GM21390 (cell line): Measurements from ENCODE around the gene CFAP61.

Source experiments
- ATAC-seq: cut with Tn5 transposase; IDR thresholded peaks from one replicate; pipeline ENCODE4 v1.9.1; 2021; ENCODE audit not compliant: unreplicated experiment

Gene CFAP61

DNA sequence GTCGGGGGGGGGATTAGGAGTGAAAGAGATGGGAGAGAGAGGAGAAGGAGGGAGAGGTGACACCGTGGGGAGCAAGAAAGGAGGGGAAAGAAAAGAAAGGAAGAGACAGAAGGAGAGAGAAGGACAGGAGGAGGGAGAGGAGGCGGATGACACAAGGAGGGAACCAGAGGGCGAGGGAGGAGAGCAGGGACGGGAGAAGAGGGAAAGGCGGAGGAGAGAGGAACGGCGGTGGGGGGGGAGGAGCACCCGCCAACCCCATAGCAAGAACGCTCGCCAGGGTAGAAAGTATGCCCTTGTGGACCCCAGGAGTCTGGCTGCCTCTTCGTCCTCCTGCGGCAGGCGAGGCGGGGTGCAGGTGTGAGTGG is 311.1 kb downstream of the CFAP61 start:
- ATAC-seq: no peak

- no peak for ATAC-seq
Observed at GRCh38 chr20:20363799-20364592, 311.7 kb downstream of the CFAP61 start.

GRCh38 chr20:20364593-20365479 is 312.5 kb downstream of the CFAP61 start:
- ATAC-seq: no peak

DNA sequence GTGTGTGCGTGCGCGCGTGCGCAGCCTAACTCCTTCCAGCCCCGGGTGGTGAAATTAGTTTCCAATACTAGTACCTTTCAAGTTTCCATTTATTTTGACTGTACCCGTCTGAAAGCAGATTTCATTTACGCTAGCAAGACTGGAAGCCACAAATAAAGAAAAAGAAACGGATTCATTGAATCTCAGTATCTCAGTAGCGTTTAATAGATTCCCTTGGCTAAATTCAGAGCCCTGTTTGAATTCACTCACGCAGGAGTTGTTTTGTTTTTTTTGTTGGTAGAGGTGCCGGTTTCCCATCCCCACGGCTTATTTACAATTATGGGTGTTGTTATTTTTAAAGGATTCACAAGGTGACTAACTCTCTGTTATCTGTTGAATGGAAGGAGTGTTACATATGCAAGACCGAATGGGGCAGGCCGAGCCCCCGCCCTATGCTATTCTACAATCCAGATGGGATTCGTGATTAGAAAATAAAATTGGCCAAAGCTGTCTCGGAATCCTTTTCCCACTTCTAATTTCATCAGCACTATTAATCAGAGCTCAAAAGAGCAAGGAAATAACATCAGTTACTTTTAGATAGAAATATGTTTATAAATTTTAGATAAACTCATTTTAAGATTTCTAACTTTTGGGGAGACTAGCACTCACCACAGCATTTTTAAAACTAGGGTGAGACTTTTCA is 313.3 kb downstream of the CFAP61 start:
- no peak for ATAC-seq

GRCh38 chr20:20366551-20366875 is 314.2 kb downstream of the CFAP61 start:
- no peak for ATAC-seq

GRCh38 chr20:20366876-20367574 is 314.7 kb downstream of the CFAP61 start:
- ATAC-seq: no peak

DNA sequence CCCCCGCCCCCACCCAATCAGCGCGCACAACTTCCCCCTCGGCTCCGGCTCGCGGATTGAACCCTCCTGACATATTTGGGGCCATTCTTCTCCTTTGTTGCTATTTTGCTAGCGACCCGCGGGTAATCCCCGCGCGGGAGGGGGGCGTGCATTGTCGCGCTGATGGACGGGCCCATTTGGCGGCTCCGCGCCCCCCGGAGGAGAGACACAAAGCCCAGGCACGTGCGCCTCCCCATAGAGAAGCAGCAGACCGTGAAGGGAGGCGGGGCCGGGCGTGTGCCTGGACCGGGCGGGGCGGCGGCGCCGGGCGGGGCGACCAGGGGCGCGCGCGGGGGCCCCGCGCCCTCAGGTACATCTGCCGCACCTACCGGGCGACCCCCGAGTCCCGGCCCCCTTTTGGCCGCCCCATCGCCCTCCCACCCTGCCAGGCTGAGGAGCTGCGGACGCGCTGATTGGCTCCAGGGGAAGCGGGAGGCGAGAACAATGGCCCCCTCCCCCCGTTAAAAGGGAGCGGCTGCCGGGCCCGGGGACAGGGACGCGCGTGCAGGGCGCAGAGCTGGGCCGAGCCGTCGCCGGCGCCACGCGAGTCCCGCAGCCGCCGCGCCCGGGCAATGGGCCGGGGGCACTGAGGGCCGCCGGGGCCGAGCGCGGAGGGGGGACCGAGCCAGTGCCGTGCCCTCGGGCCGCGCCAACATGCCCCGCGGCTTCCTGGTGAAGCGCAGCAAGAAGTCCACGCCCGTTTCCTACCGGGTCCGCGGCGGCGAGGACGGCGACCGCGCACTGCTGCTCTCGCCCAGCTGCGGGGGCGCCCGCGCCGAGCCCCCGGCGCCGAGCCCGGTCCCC is 315.5 kb downstream of the CFAP61 start, which contains the start of gene INSM1:
TSS of gene INSM1 (plus strand) at position 530 of the 843 bp plus-strand sequence. CDS start at position 694, 164 bp downstream.
- ATAC-seq: no peak

GRCh38 chr20:20368418-20369249 is 316.3 kb downstream of the CFAP61 start:
- ATAC-seq: no peak

- no peak for ATAC-seq
Observed at GRCh38 chr20:20369250-20370093, 317.1 kb downstream of the CFAP61 start.

DNA sequence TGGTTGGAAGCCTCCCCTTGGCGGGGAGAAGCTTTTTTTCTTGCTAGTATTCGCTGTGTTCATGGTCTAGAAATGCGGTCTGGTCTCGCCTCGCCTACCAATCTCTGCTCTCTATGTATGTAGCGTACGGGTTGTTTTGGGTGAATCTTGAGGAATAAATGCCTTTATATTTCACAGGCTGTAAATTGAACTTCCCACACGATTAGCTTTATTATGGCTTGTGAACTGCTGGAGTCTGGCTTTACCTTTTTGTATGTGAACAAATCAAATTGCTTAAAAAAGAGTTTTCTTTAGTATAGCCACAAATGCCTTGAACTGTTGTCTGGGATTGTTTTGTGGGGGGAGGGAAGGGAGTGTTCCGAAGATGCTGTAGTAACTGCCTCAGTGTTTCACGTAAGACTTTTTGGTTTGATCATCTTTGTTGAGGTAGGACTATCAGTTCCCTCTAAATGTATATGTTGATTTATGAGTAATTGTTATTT is 317.8 kb downstream of the CFAP61 start:
- ATAC-seq: no peak

DNA sequence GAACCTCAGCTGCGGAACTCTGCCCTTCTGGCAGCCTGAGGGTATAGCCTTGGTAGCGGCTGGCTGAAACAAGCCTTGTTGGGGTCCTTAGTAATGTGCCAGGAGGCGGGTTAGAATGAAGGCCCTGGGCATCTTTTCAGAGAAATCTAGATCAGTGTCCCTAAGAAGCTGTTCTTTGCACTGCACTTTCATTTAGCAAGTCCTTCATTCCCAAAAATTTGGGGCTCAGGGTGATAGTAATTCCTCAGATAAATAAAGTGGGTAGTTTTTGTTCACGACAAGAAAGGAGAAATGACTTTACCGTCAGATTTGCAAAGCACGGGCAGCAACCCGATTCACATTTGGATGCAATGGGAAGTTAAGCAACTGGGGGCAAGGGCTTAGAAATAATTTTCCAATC is 318.8 kb downstream of the CFAP61 start:
- ATAC-seq: no peak

DNA sequence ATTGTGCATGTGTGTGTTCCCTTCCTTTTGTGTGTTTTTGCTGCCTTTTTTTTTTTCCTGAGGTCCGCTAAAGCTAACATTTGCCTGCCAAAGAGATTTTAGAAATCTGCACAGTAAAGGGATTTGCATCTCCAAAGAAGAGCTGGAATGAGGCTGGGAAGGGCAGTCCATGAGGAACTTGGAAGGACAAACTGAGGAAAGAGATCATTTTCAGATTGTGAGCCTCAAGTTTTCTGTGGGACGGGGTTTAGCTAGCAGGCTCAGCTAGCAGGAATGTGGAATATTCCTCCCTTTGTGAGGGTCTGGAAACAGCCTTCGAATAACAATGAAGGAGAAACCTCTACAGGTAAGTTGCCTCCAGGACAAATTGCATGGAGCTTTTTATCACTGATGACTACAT is 319.3 kb downstream of the CFAP61 start:
- ATAC-seq: no peak

GRCh38 chr20:20373091-20373571 is 320.8 kb downstream of the CFAP61 start:
- ATAC-seq: no peak

GRCh38 chr20:20375862-20376261 is 323.5 kb downstream of the CFAP61 start:
- no peak for ATAC-seq

- ATAC-seq: no peak
Observed at GRCh38 chr20:20386192-20386591, 333.9 kb downstream of the CFAP61 start.

DNA sequence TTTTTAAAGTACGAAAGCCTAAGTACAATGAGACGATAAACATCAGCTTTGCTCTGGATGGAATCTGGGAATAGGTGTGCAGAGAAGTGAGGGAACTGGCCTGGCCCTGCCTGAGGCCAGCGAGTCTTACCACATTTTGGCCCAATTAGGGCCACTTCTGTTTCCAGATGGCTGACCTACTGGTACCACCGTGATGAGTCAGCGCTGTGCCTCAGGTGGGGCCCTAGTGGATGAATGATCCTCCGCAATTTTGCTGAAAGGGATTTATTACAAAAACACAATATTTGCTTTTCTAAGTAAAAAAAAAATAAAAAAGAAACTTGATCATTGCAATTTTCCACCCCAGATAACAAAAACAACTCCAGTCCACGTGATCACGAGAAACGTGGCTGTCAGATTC is 338.1 kb downstream of the CFAP61 start:
- ATAC-seq: no peak

DNA sequence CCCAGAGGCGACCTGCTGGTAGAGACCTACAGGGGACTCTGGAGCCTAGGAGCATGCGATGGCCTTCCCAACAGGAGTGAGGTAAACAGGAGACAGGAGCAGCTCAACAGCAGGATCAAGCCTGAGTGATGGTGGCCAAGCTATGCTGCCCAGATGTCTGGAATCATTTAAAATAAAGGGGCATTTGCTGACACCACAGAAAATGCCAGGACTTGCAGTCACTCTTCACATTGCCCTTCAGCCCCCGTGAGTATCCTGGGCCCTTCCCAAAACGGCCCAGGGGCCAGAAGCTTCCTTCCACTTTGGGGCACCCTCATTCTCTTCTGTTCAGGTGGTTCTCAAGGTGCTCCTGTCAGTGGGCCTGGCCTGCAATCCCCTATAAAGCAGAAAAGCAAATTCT is 338.8 kb downstream of the CFAP61 start:
- no peak for ATAC-seq

- ATAC-seq: no peak
Observed at GRCh38 chr20:20391766-20392165, 339.4 kb downstream of the CFAP61 start.
